H9 (cell line): ENCODE results near the gene VWF. TPM values are rescaled to one million over a fixed set of nuclear protein-coding genes. Genes with fewer than 3 reads are reported as not detected.

Experiments
- DNase-seq: peaks from one replicate; pipeline ENCODE4 v3.0.0-alpha.2; 2017
- H2AFZ ChIP-seq: one replicate; pipeline ENCODE4 v1.6.1; 2013; ENCODE audit warnings: mild to moderate bottlenecking, low read length, control low read depth, moderate library complexity
- H2AK5ac ChIP-seq: 2 replicates; pipeline ENCODE4 v1.6.1; 2013; ENCODE audit warnings: low read length, control low read depth, mixed read lengths; ENCODE audit not compliant: insufficient read length
- H2BK120ac ChIP-seq: one replicate; pipeline ENCODE4 v1.6.1; 2013; ENCODE audit warnings: low read depth, mild to moderate bottlenecking, low read length, control low read depth, inconsistent platforms; ENCODE audit not compliant: poor library complexity, severe bottlenecking
- H2BK12ac ChIP-seq: 2 replicates; pipeline ENCODE4 v1.6.1; 2013; ENCODE audit warnings: low read length, control low read depth, mixed read lengths, low read depth; ENCODE audit not compliant: insufficient read length
- H2BK15ac ChIP-seq: 2 replicates; pipeline ENCODE4 v1.6.1; 2013; ENCODE audit warnings: low read depth, low read length, control low read depth
- H2BK20ac ChIP-seq: one replicate; pipeline ENCODE4 v1.6.1; 2013; ENCODE audit warnings: low read depth, mild to moderate bottlenecking, low read length, control low read depth, inconsistent platforms; ENCODE audit not compliant: poor library complexity, severe bottlenecking
- H2BK5ac ChIP-seq: 2 replicates; pipeline ENCODE4 v1.6.1; 2013; ENCODE audit warnings: low read length, control low read depth, mixed read lengths; ENCODE audit not compliant: insufficient read length
- H3K14ac ChIP-seq: 2 replicates; pipeline ENCODE4 v1.6.1; 2013; ENCODE audit warnings: low read length, control low read depth; ENCODE audit not compliant: insufficient read depth
- H3K18ac ChIP-seq: 2 replicates; pipeline ENCODE4 v1.6.1; 2013; ENCODE audit warnings: low read depth, mild to moderate bottlenecking, mixed read lengths, low read length, control low read depth; ENCODE audit not compliant: insufficient read length
- H3K23ac ChIP-seq: 2 replicates; pipeline ENCODE4 v1.6.1; 2013; ENCODE audit warnings: low read length, control low read depth, mixed read lengths, low read depth; ENCODE audit not compliant: insufficient read length
- H3K23me2 ChIP-seq: 2 replicates; pipeline ENCODE4 v1.6.1; 2013; ENCODE audit warnings: low read depth, mild to moderate bottlenecking, mixed read lengths, low read length, control low read depth; ENCODE audit not compliant: insufficient read length, poor library complexity, severe bottlenecking
- H3K27ac ChIP-seq: 2 replicates; pipeline ENCODE4 v1.5.1; 2013; ENCODE audit warnings: low read length, control low read depth, mixed read lengths, low read depth; ENCODE audit not compliant: insufficient read length
- H3K27me3 ChIP-seq: 2 replicates; pipeline ENCODE4 v1.6.1; 2013; ENCODE audit warnings: low read length, control low read depth, inconsistent platforms; ENCODE audit not compliant: insufficient read depth
- H3K4ac ChIP-seq: 2 replicates; pipeline ENCODE4 v1.6.1; 2013; ENCODE audit warnings: low read depth, mild to moderate bottlenecking, control low read depth, inconsistent platforms, low read length, moderate library complexity
- H3K4me1 ChIP-seq: 2 replicates; pipeline ENCODE4 v1.6.1; 2013; ENCODE audit warnings: low read length, control low read depth, inconsistent platforms; ENCODE audit not compliant: insufficient read depth
- H3K4me2 ChIP-seq: 2 replicates; pipeline ENCODE4 v1.6.1; 2013; ENCODE audit warnings: low read length, control low read depth, mixed read lengths; ENCODE audit not compliant: insufficient read length, insufficient read depth
- H3K56ac ChIP-seq: 2 replicates; pipeline ENCODE4 v1.6.1; 2013; ENCODE audit warnings: low read depth, mild to moderate bottlenecking, mixed read lengths, low read length, control low read depth; ENCODE audit not compliant: insufficient read length
- H3K79me1 ChIP-seq: 2 replicates; pipeline ENCODE4 v1.6.1; 2013; ENCODE audit warnings: low read depth, mild to moderate bottlenecking, moderate library complexity, low read length, control low read depth, inconsistent platforms; ENCODE audit not compliant: insufficient read depth, poor library complexity, severe bottlenecking
- H3K79me2 ChIP-seq: 2 replicates; pipeline ENCODE4 v1.6.1; 2013; ENCODE audit warnings: low read length, control low read depth, inconsistent platforms; ENCODE audit not compliant: insufficient read depth
- H3K9ac ChIP-seq: 2 replicates; pipeline ENCODE4 v1.6.1; 2013; ENCODE audit warnings: low read length, control low read depth, mixed read lengths; ENCODE audit not compliant: insufficient read length; ENCODE audit errors: extremely low read depth
- H3K9me3 ChIP-seq: one replicate; pipeline ENCODE4 v1.6.1; 2013; ENCODE audit warnings: low read depth, low read length, inconsistent platforms; ENCODE audit not compliant: control insufficient read depth
- H3T11ph ChIP-seq: one replicate; pipeline ENCODE4 v1.6.1; 2013; ENCODE audit warnings: mild to moderate bottlenecking, low read length, control low read depth, inconsistent platforms
- H4K20me1 ChIP-seq: one replicate; pipeline ENCODE4 v1.6.1; 2013; ENCODE audit not compliant: control insufficient read depth, insufficient read length, insufficient read depth
- H4K5ac ChIP-seq: 2 replicates; pipeline ENCODE4 v1.6.1; 2013; ENCODE audit warnings: low read depth, mild to moderate bottlenecking, mixed read lengths, low read length, control low read depth; ENCODE audit not compliant: insufficient read length
- H4K8ac ChIP-seq: replicated peaks from 2 replicates; pipeline ENCODE4 v1.6.1; 2013; ENCODE audit warnings: low read length, control low read depth, mixed read lengths, low read depth; ENCODE audit not compliant: insufficient read length
- H4K91ac ChIP-seq: 2 replicates; pipeline ENCODE4 v1.6.1; 2013; ENCODE audit warnings: low read depth, mild to moderate bottlenecking, moderate library complexity, mixed read lengths, low read length, control low read depth; ENCODE audit not compliant: insufficient read length
- H3K27ac Mint-ChIP-seq, 3 experiments: 2 replicates in 2 of 3; 3 replicates in 1 of 3; pipeline ENCODE4 v1.8.0; 2020 to 2021; ENCODE audit warnings: mixed read lengths in 3 of 3, mild to moderate bottlenecking in 1 of 3, moderate library complexity in 1 of 3
- H3K27me3 Mint-ChIP-seq: 2 replicates; pipeline ENCODE4 v1.8.0; 2021; ENCODE audit warnings: low read depth, mild to moderate bottlenecking, moderate library complexity, mixed read lengths
- H3K36me3 Mint-ChIP-seq, 3 experiments: 2 replicates in 2 of 3; 3 replicates in 1 of 3; pipeline ENCODE4 v1.8.0; 2020 to 2021; ENCODE audit warnings: low read depth in 3 of 3, mixed read lengths in 3 of 3; ENCODE audit not compliant: insufficient read depth in 1 of 3
- H3K4me1 Mint-ChIP-seq, 2 experiments: 2 replicates each; pipeline ENCODE4 v1.8.0; 2020; ENCODE audit warnings: mixed read lengths in 2 of 2
- H3K4me3 Mint-ChIP-seq, 2 experiments: 2 replicates in 1 of 2; 3 replicates in 1 of 2; pipeline ENCODE4 v1.8.0; 2020 to 2021; ENCODE audit warnings: mild to moderate bottlenecking in 2 of 2, mixed read lengths in 2 of 2, moderate library complexity in 1 of 2
- H3K9me3 Mint-ChIP-seq, 2 experiments: 2 replicates in 1 of 2; 3 replicates in 1 of 2; pipeline ENCODE4 v1.8.0; 2020; ENCODE audit warnings: mild to moderate bottlenecking in 2 of 2, mixed read lengths in 2 of 2, moderate library complexity in 1 of 2
- CTCF ChIP-seq: fragments of 200-600 bp; sonication (generic); conservative IDR thresholded peaks from 3 replicates; pipeline ENCODE4 v1.8.0; 2021; ENCODE audit warnings: antibody characterized with exemption, mild to moderate bottlenecking
- WGBS: extraction: QIAGEN DNeasy Blood & Tissue Kit; methylation state at CpG from one replicate; pipeline ENCODE4 v1.1.7; 2013; ENCODE audit warnings: missing lambda C conversion rate, low lambda C conversion rate, mixed read lengths; ENCODE audit not compliant: insufficient read length; ENCODE audit errors: extremely low coverage; 5-methylcytosine and 5-hydroxymethylcytosine counted together
- total RNA-seq: library from RNA; stranded (reverse); gene quantifications from 2 replicates; pipeline ENCODE4 v1.2.1, GENCODE V29; 2021

Gene VWF
- total RNA-seq, 1 experiment from 2014 or later: 0.17 TPM

GRCh38 chr12:6076776-6077691 lies 47.4 kb downstream of the VWF start:
- Histone ChIP-seq H3K23ac (no peak overlapping the region), H3K56ac (no peak overlapping the region), H4K91ac (no peak overlapping the region), H3K18ac (no peak overlapping the region), H3K79me1 (no peaks in the 10 kb centered on the region), H2BK15ac (no peak overlapping the region), H3T11ph (no peak overlapping the region), H2AFZ (no peak overlapping the region), H3K4ac (no peak overlapping the region), H4K20me1 (no peaks in the 10 kb centered on the region), H3K23me2 (no peaks in the 10 kb centered on the region), H2BK12ac (no peak overlapping the region), H2BK120ac (no peak overlapping the region), H3K9ac (no peak overlapping the region), H3K27me3 (no peaks in the 10 kb centered on the region), H4K5ac (no peak overlapping the region), H2AK5ac (no peak overlapping the region), H3K4me2 (no peak overlapping the region), H2BK20ac (no peak overlapping the region), H3K4me1 (no peaks in the 10 kb centered on the region; the same call in 1 of the 2 replicates), H3K79me2 (no peaks in the 10 kb centered on the region), H3K9me3 (no peaks in the 10 kb centered on the region), H3K27ac (no peak overlapping the region), H2BK5ac (no peak overlapping the region), H3K14ac (no peak overlapping the region), H4K8ac (no peak overlapping the region)
- Mint-ChIP-seq H3K9me3 (no peaks in the 10 kb centered on the region), H3K36me3 (no peaks in the 10 kb centered on the region), H3K27ac (no peak overlapping the region; a peak in 1 of 7 replicates), H3K4me1 (peaks cover 19 to 26% of the 10 kb centered on the region in 2 experiments), H3K27me3 (peaks cover 7% of the 10 kb centered on the region), H3K4me3 (no peak overlapping the region)
- DNase-seq: no peak
- TF ChIP-seq CTCF: no peak
- no CpG with 5 or more reads among the region's 28 CpGs for WGBS
